GM18511 (cell line): ENCODE results near the gene PHF2.

Source experiments
- ATAC-seq: cut with Tn5 transposase; IDR thresholded peaks from one replicate; pipeline ENCODE4 v1.9.1; 2021; ENCODE audit warnings: mild to moderate bottlenecking, moderate library complexity; ENCODE audit not compliant: unreplicated experiment

PHF2 gene

GRCh38 chr9:93623753-93624152, 47.4 kb downstream of the PHF2 start:
- ATAC-seq = no peak

GRCh38 chr9:93624431-93624834, 48.0 kb downstream of the PHF2 start:
- ATAC-seq = no peak

GRCh38 chr9:93624977-93625376, 48.6 kb downstream of the PHF2 start:
- ATAC-seq = no peak

- no peak for ATAC-seq
These were observed 53.5 kb downstream of the PHF2 start for GRCh38 chr9:93629920-93630319.

DNA sequence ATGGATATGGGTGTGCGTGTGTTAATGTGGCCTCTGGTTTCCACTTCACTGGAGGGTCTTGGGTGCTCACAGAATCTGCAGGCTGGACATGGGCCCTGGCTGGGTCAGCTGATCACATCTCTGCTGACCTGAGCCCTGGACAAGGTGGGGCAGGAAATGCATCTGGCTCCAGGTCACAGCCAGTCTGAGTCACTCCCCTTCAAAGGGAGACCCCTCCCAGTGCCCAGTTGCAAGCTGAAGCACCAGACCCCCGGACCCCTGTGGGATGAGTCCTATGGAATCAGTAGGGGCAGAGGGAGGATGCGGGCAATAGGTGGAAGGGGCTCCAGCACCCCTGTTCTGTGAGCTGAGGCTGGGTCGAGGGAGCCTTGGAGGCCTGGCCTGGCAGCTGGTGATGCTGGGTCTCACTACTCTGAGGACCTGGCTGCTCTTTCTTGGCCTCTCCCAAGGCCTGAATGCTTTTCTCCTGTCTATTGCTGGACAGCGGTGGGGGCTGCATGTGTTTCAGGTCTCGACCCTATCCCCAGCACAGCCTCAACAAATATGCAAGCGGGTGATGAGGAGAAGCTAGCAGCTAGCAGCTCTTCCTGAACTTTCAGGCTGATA, 54.5 kb downstream of the PHF2 start:
- ATAC-seq = no peak

DNA sequence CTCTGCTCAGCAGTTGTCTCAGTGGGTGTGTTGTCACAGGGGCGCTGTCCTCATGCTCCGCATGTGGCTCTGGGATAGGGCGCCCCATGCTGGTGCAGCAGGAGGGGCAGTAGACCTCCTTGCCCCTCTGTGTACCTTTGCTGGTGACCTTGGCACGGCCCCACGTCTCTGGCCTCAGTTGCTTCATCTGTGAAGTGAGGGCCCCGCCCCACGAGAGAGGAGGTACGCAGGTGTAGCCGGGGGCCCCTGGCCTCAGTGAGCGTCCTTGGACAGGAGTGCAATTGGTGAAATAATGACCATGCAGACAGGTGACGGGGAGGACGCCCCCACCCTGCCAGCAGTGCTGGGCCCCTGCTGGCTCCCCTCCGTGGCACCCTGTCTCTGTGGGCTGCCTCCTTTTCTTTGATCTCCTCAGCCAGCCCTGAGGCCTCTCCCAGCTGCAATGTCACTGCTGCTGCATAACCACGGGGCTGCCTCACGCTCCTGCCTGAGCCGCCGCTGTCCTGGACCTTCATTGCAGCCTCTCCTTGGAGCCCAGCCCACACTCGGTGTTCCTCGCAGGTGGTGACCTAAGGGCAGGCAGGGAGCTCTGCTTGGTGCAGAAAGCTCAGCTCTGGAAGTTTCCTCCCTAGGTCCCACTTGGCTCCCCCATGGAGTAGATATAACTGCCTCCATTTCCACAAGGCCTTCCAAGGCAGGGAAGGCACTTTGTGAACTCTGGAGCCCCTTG, 57.3 kb downstream of the PHF2 start:
- ATAC-seq = no peak

DNA sequence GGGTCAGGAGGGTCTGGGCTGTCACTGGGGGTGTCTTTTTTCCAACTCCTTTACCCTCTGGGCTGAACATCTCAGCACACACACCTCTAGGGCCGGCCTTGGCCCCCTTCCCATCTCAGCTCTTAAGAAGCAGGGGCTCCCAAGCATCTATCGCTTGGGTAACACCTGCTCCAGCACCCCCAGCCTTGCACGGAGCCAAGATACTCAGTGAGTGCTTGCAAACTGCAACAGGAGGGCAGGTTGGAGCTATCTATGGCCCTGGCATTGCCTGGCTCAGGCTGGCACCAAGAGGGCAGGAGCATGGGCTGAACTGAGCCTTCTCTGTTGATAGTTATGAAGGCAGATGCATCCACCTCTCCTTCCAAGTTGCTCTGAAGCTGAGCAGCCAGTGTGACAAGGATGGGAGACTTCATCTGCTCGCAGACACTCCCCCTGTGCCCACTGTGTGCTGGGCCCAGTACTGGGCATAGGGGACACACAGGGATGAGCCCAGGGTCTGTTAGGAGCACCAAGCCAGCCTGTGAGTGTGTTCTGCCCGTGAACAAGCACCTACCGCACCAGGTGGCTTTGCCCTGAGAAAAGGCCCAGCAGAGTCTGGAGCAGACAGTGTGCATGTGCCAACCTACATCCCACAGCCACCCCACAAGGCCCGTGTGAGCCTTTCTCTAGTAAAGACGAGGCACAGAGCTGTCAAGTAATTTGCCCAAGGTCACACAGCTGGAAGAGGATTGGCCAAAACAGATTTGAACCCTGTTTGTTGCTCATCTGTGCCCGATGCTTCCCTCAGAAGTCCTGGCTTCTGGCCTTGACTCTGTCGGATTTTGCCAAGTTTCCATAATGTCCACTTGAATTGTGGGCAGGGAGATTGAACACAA, 58.2 kb downstream of the PHF2 start:
- no peak for ATAC-seq

- ATAC-seq = no peak
These were observed 59.1 kb downstream of the PHF2 start for GRCh38 chr9:93635186-93636107.

DNA sequence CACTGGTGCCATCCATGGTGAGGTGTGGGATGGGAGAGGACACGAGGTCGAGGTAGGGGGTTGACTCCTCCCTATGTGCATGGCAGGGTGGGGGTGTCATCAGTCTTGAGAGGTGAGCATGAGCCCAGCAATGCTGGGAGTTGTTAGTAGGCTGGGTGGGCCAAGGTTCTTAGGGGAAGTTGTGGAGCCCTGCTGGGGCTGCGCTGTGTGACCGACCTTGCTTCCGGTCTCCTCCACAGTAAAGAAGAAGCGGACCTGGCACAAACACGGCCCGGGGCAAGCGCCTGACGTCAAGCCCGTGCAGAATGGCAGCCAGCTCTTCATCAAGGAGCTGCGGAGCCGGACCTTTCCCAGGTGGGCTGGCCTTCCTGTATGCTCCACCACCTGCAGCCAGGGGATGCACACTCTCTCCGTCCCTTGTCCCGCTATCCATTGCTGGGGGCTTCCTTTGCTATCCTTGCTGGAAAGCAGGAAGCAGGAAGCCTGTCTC, 59.8 kb downstream of the PHF2 start:
- no peak for ATAC-seq

GRCh38 chr9:93636667-93637066, 60.3 kb downstream of the PHF2 start:
- ATAC-seq = no peak

DNA sequence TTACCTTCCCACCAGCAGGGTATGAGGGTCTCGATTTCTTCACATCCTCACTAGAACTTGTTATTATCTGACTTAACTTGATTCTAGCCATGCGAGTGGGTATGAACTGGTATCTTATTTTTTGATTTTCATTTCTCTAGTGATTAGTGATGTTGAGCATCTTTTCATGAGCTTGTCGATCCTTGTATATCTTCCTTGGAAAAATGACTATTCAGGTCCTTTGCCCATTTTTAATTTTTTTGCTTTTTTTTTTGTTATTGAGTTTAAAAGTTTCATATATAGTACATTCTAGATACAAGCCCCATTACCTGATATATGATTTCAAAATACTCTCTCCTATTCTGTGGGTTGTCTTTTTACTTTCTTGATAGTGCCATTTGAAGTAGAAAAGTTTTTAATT, 61.5 kb downstream of the PHF2 start:
- ATAC-seq = no peak

- no peak for ATAC-seq
These were observed 63.6 kb downstream of the PHF2 start for GRCh38 chr9:93640027-93640426.

- ATAC-seq = no peak
These were observed 66.6 kb downstream of the PHF2 start for GRCh38 chr9:93642961-93643360.

GRCh38 chr9:93644397-93645088, 68.2 kb downstream of the PHF2 start:
- no peak for ATAC-seq

- ATAC-seq = no peak
These were observed 68.9 kb downstream of the PHF2 start for GRCh38 chr9:93645149-93645889.

- ATAC-seq = no peak
These were observed 69.7 kb downstream of the PHF2 start for GRCh38 chr9:93645921-93646639.

GRCh38 chr9:93646640-93647178, 70.3 kb downstream of the PHF2 start:
- ATAC-seq = no peak

- ATAC-seq = no peak
These were observed 71.8 kb downstream of the PHF2 start for GRCh38 chr9:93648181-93648580.
